Suppressor macrophage (primary cell): ENCODE results near the gene ZNF550.

Source experiments
- DNase-seq, 4 experiments: peaks; one replicate each; pipeline ENCODE4 v3.0.0-alpha.2; 2020 to 2022
- total RNA-seq, 17 experiments: gene quantifications; one replicate each; lab custom pipeline; 2026; ENCODE audit warnings: mixed read lengths in 6 of 17, inconsistent platforms in 3 of 17; lab: John Stamatoyannopoulos, UW

The ZNF550 gene
- 0.78 to 8.4 (median 4.1) reads per million in 17 experiments for total RNA-seq

GRCh38 chr19:57559404-57560025 is at the start of gene ZNF550:
Gene ZNF550 (minus strand): TSS chr19:57559863. CDS start chr19:57559682, 181 bp downstream.
- DNase-seq, result peak; percentile 89 to 95 (median 92)

GRCh38 chr19:57606931-57607330 is 47.3 kb upstream of the ZNF550 start:
- DNase-seq, result no peak

- peak; percentile 96 to 99 (median 97) for DNase-seq
Observed at GRCh38 chr19:57599761-57600383, 40.2 kb upstream of the ZNF550 start, which contains the start of gene ZNF530. Gene ZNF530 (plus strand): TSS chr19:57599885. CDS start chr19:57604346, 4,461 bp downstream.

DNA sequence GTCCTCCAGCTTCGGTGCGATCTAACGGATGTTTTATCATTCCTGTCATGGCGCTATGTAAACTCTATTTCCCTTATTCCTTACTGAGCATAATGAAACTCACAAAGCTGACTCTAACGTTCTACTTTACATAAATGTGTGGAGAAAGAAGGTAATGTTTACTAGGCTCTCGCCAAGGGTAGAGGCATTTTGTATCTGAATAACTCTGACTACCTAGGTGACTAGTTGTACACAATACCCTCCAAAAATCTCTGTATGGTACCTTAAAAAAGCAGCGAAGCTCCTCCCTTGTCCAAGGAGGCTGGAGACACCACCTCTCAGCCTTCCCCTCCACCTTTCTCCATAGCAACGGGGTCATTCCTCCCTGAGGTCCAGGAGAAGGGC is 39.7 kb upstream of the ZNF550 start:
- no peak for DNase-seq

- no peak for DNase-seq
Observed at GRCh38 chr19:57587529-57587928, 27.9 kb upstream of the ZNF550 start.

- peak; percentile 91 to 95 (median 93) for DNase-seq
Observed at GRCh38 chr19:57583521-57584416, 24.1 kb upstream of the ZNF550 start, which contains the start of gene ZIK1. Gene ZIK1 (plus strand): TSS chr19:57584145. CDS start chr19:57584357, 212 bp downstream.

GRCh38 chr19:57583104-57583520 is 23.4 kb upstream of the ZNF550 start:
- DNase-seq, result no peak

- peak; percentile 98 to 99 (median 98) for DNase-seq
Observed at GRCh38 chr19:57578487-57579205, 19.0 kb upstream of the ZNF550 start, which contains the start of gene ZNF416. Gene ZNF416 (minus strand): TSS chr19:57578911. CDS start chr19:57578704, 207 bp downstream.

DNA sequence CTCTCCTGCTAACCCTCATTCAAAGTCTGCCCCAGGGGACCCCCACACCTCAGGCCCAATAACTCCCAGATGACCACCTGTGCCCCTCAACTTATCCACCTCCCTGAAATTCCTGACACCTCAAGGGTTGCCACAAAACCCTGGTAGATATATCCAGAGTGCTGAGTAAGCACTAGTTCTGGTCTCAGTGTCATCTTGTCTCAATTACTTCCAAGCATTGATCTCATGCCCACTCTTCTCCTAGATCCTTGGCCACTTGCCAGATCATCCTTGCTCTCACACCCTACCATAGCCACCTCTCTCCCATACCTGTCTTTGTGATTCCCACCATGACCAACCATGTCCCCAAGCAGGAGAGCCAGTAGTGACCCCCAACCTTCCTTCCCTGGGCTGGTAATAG is 17.0 kb upstream of the ZNF550 start:
- DNase-seq, result no peak

- DNase-seq, result no peak
Observed at GRCh38 chr19:57572415-57572947, 12.8 kb upstream of the ZNF550 start.

- DNase-seq, result no peak
Observed at GRCh38 chr19:57570707-57571106, 11.0 kb upstream of the ZNF550 start.

GRCh38 chr19:57566396-57567265 is 7.0 kb upstream of the ZNF550 start:
- peak; percentile 20 to 68 (median 44) for DNase-seq

DNA sequence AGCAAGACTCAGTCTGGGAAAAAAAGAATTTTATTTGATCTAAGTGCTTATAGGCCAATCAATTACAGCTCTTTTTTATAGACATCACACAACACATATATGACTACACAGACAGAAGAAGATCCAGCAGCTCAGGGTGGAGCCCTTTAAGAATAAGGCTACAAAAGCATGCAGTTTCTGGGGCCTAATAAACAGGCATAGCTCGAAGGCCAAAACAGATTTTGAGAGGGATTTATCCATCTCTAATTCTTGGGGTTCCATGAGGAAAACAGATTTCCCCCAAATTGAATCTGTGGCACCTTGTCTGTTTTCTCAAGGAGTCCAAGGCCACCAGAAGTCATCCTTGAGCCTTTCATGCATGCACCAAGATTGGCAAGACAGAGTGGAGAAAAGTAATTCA is 3.9 kb upstream of the ZNF550 start:
- DNase-seq, result no peak

DNA sequence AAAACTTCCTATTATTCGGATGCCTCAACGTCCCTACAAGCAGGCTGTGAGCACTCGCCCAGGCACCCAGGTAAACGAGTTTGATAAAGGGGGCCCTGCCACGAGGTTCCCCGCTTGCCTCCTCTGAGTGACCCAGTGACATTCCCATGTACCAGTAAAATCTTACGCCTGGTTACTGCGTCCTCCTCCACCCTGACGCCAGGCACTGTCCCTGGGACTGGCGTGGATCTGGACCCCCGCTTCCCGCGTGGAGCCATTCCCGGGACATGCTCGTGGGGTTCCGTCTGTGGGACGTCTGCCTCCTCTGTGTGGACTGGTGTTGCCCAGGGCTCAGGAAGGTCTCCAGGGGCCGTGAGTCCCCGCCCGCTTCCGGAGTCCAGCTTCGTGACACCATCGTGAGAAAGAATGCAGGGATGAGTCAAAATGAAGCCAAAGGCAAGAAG is 407 bp upstream of the ZNF550 start:
- no peak for DNase-seq

DNA sequence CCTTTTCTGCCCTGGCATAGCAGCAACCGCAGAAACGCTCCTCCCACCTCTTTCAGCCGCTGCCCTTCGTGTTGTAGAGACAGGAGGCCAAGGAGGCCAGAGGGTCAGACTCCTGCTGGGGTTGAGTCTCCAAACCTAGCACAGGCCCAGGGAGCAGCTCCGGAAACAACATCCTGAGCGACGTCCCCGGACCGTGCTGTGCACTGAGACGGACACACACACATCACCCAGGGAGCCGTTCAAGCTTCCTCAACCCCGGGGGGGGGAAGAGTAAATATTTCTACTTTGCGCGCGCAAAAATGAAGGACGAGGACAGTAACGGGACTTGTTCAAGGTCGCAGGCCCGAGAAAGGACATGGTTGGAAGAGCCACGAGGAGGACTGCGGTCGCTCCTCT is 657 bp downstream of the ZNF550 start:
- DNase-seq, result peak in 3 of 4 experiments; percentile 3 to 21 (median 14)

DNA sequence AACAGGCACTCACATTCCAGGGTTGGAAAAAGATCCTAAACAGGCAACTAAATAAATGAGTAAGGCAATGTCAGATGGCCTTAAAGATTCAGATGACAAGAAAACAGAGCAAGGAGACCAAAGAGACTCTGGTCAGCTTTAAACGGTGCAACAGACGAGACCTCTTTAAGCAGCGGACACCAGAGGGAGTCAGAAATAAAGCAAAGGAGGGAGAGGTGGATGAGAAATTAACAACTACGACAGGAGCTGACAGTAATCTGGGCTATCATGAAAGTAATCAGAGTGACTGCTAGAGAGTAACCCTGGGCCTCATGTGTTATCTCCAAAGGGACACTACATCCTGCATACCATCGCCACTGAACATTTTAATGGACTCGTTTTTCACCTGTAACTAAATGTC is 1.1 kb downstream of the ZNF550 start:
- no peak for DNase-seq

DNA sequence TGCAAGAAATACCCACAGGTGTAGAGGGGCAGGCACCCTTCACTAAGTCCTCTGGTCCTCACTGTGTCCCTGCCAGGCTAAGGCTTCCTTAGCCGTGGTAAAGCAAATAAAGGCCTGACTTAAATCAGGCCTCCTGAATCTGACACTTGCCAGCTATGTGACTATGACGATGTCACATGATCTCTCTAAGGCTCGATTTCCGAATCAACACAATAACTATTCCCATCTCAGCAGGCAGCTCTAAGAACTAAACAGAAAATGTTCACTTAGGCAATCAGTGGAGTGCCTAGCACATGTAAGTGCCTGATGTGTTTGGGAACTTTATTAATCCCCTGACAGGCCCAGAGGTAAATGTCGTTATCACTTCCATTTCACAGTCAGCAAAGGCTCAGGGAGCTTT is 2.0 kb downstream of the ZNF550 start:
- DNase-seq, result no peak

- no peak for DNase-seq
Observed at GRCh38 chr19:57552432-57552831, 7.2 kb downstream of the ZNF550 start.

DNA sequence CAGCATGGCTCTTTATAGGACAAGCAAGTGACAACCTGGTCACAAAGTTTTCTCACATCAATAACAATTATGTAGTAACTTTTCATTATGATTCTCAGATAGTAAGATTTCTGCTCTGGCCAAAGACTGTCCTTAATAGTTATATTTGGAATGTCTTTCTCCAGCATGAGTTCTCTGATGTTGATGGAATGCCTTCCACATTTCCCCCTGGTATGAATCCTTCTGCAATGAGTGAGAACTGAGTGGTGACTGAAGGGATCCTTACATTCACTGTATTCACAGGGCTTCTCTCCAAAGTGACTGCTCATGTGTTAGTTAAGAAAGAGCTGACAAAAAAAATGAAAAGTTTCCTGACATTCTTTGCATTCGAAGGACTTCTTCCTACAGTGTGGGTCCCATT is 13.2 kb downstream of the ZNF550 start:
- no peak for DNase-seq

GRCh38 chr19:57537953-57538547 is 21.6 kb downstream of the ZNF550 start:
- DNase-seq, result no peak
